Left lung (tissue), 10 donors: ENCODE measurements around the gene LDLRAD3. TPM values are rescaled to one million over a fixed set of nuclear protein-coding genes. Genes with fewer than 3 reads are reported as not detected.

ENCODE experiments used
- ATAC-seq: fragments of 200-7000 bp; cut with Tn5 transposase; one replicate; pipeline ENCODE4 v1.9.1; 2020; ENCODE audit warnings: moderate library complexity
- DNase-seq, 4 donors: peaks; one replicate each; pipeline ENCODE4 v3.0.0-alpha.2; 2013 to 2020
- H3K27ac ChIP-seq, 2 donors: fragments of 200-600 bp; sonication (generic) in 1 of 2; one replicate each; pipeline versions ENCODE4 v1.5.0 to v1.8.0; 2020 to 2021
- H3K27me3 ChIP-seq, 2 donors: fragments of 200-600 bp; sonication (generic) in 1 of 2; one replicate each; pipeline versions ENCODE4 v1.5.0 to v1.8.0; 2020 to 2021
- H3K36me3 ChIP-seq, 2 donors: fragments of 200-600 bp; sonication (generic) in 1 of 2; one replicate each; pipeline versions ENCODE4 v1.5.0 to v1.8.0; 2020 to 2021
- H3K4me1 ChIP-seq, 2 donors: fragments of 200-600 bp; one replicate each; pipeline ENCODE4 v1.8.0; 2021
- H3K4me3 ChIP-seq, 2 donors: fragments of 200-600 bp; sonication (generic) in 1 of 2; one replicate each; pipeline versions ENCODE4 v1.5.0 to v1.8.0; 2020 to 2021; ENCODE audit warnings: mild to moderate bottlenecking in 1 of 2
- H3K9me3 ChIP-seq, 2 donors: fragments of 200-600 bp; sonication (generic) in 1 of 2; one replicate each; pipeline versions ENCODE4 v1.5.0 to v1.8.0; 2020 to 2021
- CTCF ChIP-seq, 2 donors: fragments of 200-600 bp; sonication (generic) in 1 of 2; IDR thresholded peaks; one replicate each; pipeline versions ENCODE4 v1.5.0 to v1.8.0; 2021; ENCODE audit warnings: antibody characterized with exemption in 2 of 2
- intact Hi-C, 2 donors: fragments of 100-400 bp; cut with DNase I; formaldehyde crosslinking; loops; one replicate each; pipeline versions ENCODE4 v1.11.2 to v1.14.2; 2022
- polyA plus RNA-seq, 6 donors: library from polyadenylated mRNA; unstranded; fragments of 120-200 nt; gene quantifications; one replicate each; pipeline ENCODE4 v1.2.1, GENCODE V29; 2013; ENCODE audit not compliant: insufficient read length in 6 of 6
- total RNA-seq, 2 donors: library from RNA; stranded (reverse); fragmentation: NEBNext Ultra II Directional; extraction: Animal tissue kit (Norgen Biotek cat#: 25700); gene quantifications; one replicate each; pipeline ENCODE4 v1.2.1, GENCODE V29; 2021
- donor health status: DM: no; HTN: yes; CAD: no.
- donor health status: DM: no; HTN: no; CAD: no.

Gene LDLRAD3
- total and polyA plus RNA-seq, 8 donors, result 7.1 to 18.2 (median 16.8) TPM

GRCh38 chr11:36026315-36026968, 82.6 kb downstream of the LDLRAD3 start:
- intact Hi-C loops, result loop anchor here in 1 of 2 donors (5.0 kb wide), 1 partner anchor 124 kb away; no protein-coding TSS in a partner anchor
- H3K9me3 ChIP-seq, result no peaks in the 10 kb centered on the region
- no peaks in the 10 kb centered on the region for H3K4me1 ChIP-seq
- H3K4me3 ChIP-seq, result no peak overlapping the region
- no peak for ATAC-seq
- H3K36me3 ChIP-seq, result no peaks in the 10 kb centered on the region
- no peak for TF ChIP-seq CTCF (IDR thresholded peaks at IDR 0.05)
- H3K27ac ChIP-seq, result no peak overlapping the region
- H3K27me3 ChIP-seq, result no peaks in the 10 kb centered on the region
- no peak for DNase-seq

DNA sequence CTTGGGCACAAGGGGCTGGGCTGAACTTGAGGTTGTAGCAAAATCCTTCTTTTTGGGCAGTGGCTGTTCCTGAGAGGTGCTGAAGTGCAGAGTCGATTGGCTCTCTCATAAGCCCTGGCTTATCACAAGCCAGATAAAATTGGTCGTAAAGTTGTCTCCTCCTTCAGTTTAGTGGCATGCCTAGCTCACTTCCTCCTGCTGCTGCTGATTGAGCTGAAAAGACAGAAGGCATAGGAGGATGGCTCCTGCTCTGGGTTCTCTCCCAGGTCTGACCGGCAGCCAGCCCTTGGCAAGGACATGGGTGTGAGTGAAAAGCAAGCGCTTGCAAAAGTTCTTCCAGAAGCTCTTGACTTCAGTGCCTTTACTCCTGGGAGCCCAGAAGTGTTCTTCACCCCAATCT, 83.9 kb downstream of the LDLRAD3 start:
- ATAC-seq, result peak; percentile 33
- Histone ChIP-seq H3K9me3 (no peaks in the 10 kb centered on the region), H3K36me3 (no peaks in the 10 kb centered on the region), H3K4me1 (no peaks in the 10 kb centered on the region), H3K27me3 (no peaks in the 10 kb centered on the region), H3K4me3 (no peak overlapping the region), H3K27ac (no peak overlapping the region)
- DNase-seq, result no peak
- intact Hi-C loops, result loop anchor here in 1 of 2 donors (5.0 kb wide), 1 partner anchor 125 kb away; no protein-coding TSS in a partner anchor
- TF ChIP-seq CTCF (IDR thresholded peaks at IDR 0.05), result no peak

- no peak for TF ChIP-seq CTCF (IDR thresholded peaks at IDR 0.05)
- Histone ChIP-seq H3K36me3 (no peaks in the 10 kb centered on the region), H3K27me3 (no peaks in the 10 kb centered on the region), H3K27ac (no peak overlapping the region), H3K4me1 (no peaks in the 10 kb centered on the region), H3K4me3 (no peak overlapping the region), H3K9me3 (no peaks in the 10 kb centered on the region)
- no peak for DNase-seq
- intact Hi-C loops, result loop anchor here in 1 of 2 donors (5.0 kb wide), 1 partner anchor 127 kb away; no protein-coding TSS in a partner anchor
- ATAC-seq, result no peak
These were observed 85.8 kb downstream of the LDLRAD3 start for GRCh38 chr11:36029616-36030015.

DNA sequence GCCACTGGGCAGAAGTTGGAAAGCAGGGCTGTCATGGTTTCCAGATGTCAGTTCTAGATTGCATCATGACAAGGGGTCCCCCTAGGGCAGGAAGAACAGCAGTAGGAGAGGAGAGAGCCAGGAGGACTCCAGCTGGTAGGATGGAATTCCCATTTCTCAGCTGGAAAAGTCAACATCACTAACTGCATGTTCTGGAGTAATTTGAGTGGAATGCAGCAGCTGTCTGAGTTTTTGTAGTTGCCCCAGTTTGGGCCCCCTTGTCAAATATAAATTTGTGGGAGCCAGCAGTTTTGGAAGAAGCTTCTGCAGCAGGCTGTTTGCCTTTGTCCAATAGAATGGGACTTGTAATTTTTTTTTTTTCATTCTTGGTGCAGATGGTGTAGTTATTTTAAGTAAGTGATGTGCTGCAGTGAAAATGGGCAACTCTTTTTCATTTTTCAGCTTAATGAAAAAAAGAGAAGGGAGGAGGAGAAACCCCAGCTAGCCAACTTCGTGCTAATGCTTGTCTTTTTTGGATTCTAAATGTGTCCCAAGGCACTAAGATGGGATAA, 86.9 kb downstream of the LDLRAD3 start:
- H3K27me3 ChIP-seq, result no peaks in the 10 kb centered on the region
- H3K36me3 ChIP-seq, result no peaks in the 10 kb centered on the region
- intact Hi-C loops, result no loop called here
- H3K4me3 ChIP-seq, result no peak overlapping the region
- DNase-seq, result peak in 1 of 4 donors; percentile 41
- no peaks in the 10 kb centered on the region for H3K4me1 ChIP-seq
- no peaks in the 10 kb centered on the region for H3K9me3 ChIP-seq
- no peak for TF ChIP-seq CTCF (IDR thresholded peaks at IDR 0.05)
- ATAC-seq, result no peak
- H3K27ac ChIP-seq, result no peak overlapping the region

DNA sequence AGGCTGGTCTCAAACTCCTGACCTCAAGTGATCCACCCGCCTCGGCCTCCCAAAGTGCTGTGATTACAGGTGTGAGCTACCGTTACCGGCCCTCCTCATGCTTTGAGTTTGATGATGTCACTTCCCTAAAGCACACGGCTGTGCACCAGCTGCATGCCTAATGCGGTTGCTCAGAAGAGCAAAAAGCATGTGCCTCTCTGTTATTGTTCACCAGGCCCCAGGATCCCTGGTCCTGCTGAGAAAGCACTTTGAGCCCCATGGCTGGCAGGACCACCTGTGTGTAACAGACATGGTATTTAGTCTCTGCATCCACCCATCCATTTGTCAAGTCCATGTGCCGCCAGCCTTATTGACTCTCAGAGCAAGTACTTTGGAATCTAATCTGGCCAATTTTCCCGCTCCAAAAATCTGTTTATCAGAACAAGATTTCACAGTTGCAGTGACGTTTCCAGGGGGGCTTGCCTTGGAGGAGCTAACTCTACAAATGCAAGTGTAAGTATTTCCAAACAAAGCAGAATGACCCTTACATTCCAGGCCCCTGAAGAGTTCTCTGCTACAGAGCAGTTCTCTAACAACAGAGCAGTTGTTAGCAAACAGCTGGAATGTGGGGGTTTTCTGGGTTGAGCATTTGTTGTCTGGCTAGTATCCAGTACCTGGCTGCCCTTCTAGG, 89.4 kb downstream of the LDLRAD3 start:
- Histone ChIP-seq H3K27ac (no peak overlapping the region), H3K4me3 (no peak overlapping the region), H3K27me3 (no peaks in the 10 kb centered on the region), H3K4me1 (no peaks in the 10 kb centered on the region), H3K36me3 (no peaks in the 10 kb centered on the region), H3K9me3 (no peaks in the 10 kb centered on the region)
- no peak for TF ChIP-seq CTCF (IDR thresholded peaks at IDR 0.05)
- DNase-seq (peak in 1 of 4 donors; percentile 39), ATAC-seq (no peak)
- intact Hi-C loops, result no loop called here
